ENCODE results near the gene SPACA6.
A peak's percentile ranks its signal among the peaks of the same experiment; 100 is the strongest.
"Not testable (repeated sequence)": the region's sequence is repeated elsewhere in the genome, so short reads cannot be mapped to it uniquely, and the experiment has no call there.

The SPACA6 gene

GRCh38 chr19:51693260-51693659, at the start of gene SPACA6:
Gene SPACA6, plus strand, starts transcription at chr19:51693330. Its CDS starts 197 bp downstream, at chr19:51693527.
- no peak for DNase-seq

- DNase-seq, result no peak
Observed at GRCh38 chr19:51644636-51645271, 48.4 kb upstream of the SPACA6 start.

- not testable (repeated sequence) for DNase-seq
Observed at GRCh38 chr19:51646730-51647129, 46.4 kb upstream of the SPACA6 start, which contains the start of gene SIGLEC14. Gene SIGLEC14, minus strand, starts transcription at chr19:51646825. Its CDS starts 66 bp downstream, at chr19:51646759.

GRCh38 chr19:51647318-51647717, 45.8 kb upstream of the SPACA6 start:
- DNase-seq, result no peak

- no peak for DNase-seq
Observed at GRCh38 chr19:51651216-51651846, 41.8 kb upstream of the SPACA6 start.

GRCh38 chr19:51652266-51652665, 40.9 kb upstream of the SPACA6 start:
- DNase-seq, result no peak

GRCh38 chr19:51653162-51653561, 40.0 kb upstream of the SPACA6 start:
- no peak for DNase-seq

GRCh38 chr19:51654783-51655182, 38.3 kb upstream of the SPACA6 start:
- DNase-seq, result no peak

- DNase-seq, result peak in 2 of 4 experiments; percentile 15 to 26
Observed at GRCh38 chr19:51660975-51661600, 32.0 kb upstream of the SPACA6 start.

- no peak for DNase-seq
Observed at GRCh38 chr19:51663650-51664049, 29.5 kb upstream of the SPACA6 start.

- DNase-seq, result no peak
Observed at GRCh38 chr19:51664131-51664530, 29.0 kb upstream of the SPACA6 start.

GRCh38 chr19:51664997-51665396, 28.1 kb upstream of the SPACA6 start:
- DNase-seq, result no peak

- no peak for DNase-seq
Observed at GRCh38 chr19:51668216-51668615, 24.9 kb upstream of the SPACA6 start.

GRCh38 chr19:51675911-51676565, 17.1 kb upstream of the SPACA6 start:
- not testable (repeated sequence) for DNase-seq

- DNase-seq, result no peak
Observed at GRCh38 chr19:51676566-51677083, 16.5 kb upstream of the SPACA6 start.

- no peak for DNase-seq
Observed at GRCh38 chr19:51680474-51680873, 12.7 kb upstream of the SPACA6 start.

GRCh38 chr19:51681286-51681941, 11.7 kb upstream of the SPACA6 start:
- DNase-seq, result no peak

- DNase-seq, result no peak
Observed at GRCh38 chr19:51686171-51686570, 7.0 kb upstream of the SPACA6 start.

- DNase-seq, result no peak
Observed at GRCh38 chr19:51687791-51688670, 5.1 kb upstream of the SPACA6 start.

GRCh38 chr19:51688671-51689571, 4.2 kb upstream of the SPACA6 start:
- DNase-seq, result no peak
